ENCODE measurements around the gene CCDC106.

CCDC106 gene

GRCh38 chr19:55640043-55640576 lies 7.9 kb upstream of the CCDC106 start:
- peaks cover 28% of the 10 kb centered on the region for H3K79me2 ChIP-seq (ENCODE audit: control insufficient read depth, insufficient read depth, low read length)
- DNase-seq: peak; percentile 59
- H3K36me3 ChIP-seq (ENCODE audit: control insufficient read depth, insufficient read depth, low read length): peaks cover 6% of the 10 kb centered on the region
- H3K79me1 ChIP-seq (ENCODE audit: low read length): peaks cover 21% of the 10 kb centered on the region
- no peak overlapping the region for H2BK120ac ChIP-seq (ENCODE audit: low read depth, low read length)
- no peak overlapping the region for H2BK15ac ChIP-seq (replicated peaks; ENCODE audit: low read depth)
- H3K23ac ChIP-seq (ENCODE audit: low read length): no peak overlapping the region
- H3K4me2 ChIP-seq (ENCODE audit: low read length): peak overlapping the region; percentile 52
- no peak overlapping the region for H3K18ac ChIP-seq (ENCODE audit: low read length)
- H3K4me1 ChIP-seq (ENCODE audit: control insufficient read depth, low read depth, low read length): peaks cover 8% of the 10 kb centered on the region
- H3K4ac ChIP-seq (ENCODE audit: low read depth, low read length): peak overlapping the region; percentile 49
- H2BK5ac ChIP-seq (ENCODE audit: low read length): no peak overlapping the region
- H3K27me3 ChIP-seq (ENCODE audit: insufficient read depth, low read length, poor library complexity): no peaks in the 10 kb centered on the region
- H3K27ac ChIP-seq (ENCODE audit: low read depth, low read length): peak overlapping the region; percentile 39
- peak overlapping the region; percentile 81 for H3K9ac ChIP-seq (ENCODE audit: low read length)
- no peak overlapping the region for H3K4me3 ChIP-seq (ENCODE audit: low read length)
- H4K8ac ChIP-seq (ENCODE audit: low read depth, low read length): no peak overlapping the region
- peak overlapping the region; percentile 74 for H2AK5ac ChIP-seq (ENCODE audit: low read length)
- peak overlapping the region; percentile 95 for H3K56ac ChIP-seq (ENCODE audit: low read length)
- no CpG with 5 or more reads among the region's 38 CpGs for WGBS (ENCODE audit: extremely low coverage, insufficient coverage, low lambda C conversion rate)
- H4K5ac ChIP-seq (ENCODE audit: low read length): no peak overlapping the region

DNA sequence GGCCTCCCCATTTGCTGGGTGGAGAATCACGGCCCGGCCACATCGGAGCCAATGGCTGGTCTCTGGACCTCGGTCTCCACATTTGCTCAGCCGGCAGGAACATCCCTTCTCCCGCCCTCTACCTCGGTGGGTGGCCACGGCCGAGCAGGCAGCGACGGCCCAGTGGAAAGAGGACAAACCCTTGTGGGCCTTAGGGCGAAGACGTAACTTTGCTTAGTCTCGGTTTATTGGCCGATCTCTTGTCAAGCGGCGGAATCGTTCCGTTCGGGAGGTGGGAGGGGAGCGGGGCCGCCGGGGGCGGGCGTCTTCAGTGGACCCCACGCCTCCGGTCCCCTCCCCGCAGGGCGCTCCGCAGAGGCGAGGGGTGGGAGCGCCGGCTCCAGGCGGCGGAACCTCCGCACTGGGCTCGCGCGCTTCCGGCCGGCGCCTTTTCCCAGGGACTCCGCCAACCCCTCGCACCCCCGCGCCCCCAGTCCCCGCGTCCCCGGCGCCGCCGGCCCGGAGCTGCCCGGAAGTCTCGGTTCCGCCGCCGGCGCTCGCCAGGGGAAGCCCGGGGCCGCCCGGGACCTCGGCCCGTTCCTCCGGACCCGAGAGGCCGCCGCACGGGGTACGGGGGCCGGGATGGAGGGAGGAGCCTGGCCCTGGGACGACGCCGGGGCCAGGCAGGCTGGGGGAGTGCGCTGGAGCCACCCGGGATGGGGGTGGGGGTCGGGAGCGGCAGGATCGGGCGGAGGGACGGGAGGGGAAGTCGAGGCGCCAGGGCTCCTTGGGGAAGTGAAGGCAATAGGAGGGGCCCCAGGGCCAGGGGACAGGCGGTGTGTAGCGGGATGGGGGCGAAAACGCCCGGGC lies 7.2 kb upstream of the CCDC106 start, which contains the start of gene ZNF580:
TSS of gene ZNF580 (plus strand) at position 426 of the 849 bp plus-strand sequence. CDS start 1,507 bp downstream, outside the sequence.
- peak within 1 kb of the TSS; percentile 95 for H3K56ac ChIP-seq (ENCODE audit: low read length)
- peak within 1 kb of the TSS; percentile 85 for H3K27ac ChIP-seq (ENCODE audit: low read depth, low read length)
- no peak within 1 kb of the TSS for H4K8ac ChIP-seq (ENCODE audit: low read depth, low read length)
- peak; percentile 82 for DNase-seq
- H3K4me2 ChIP-seq (ENCODE audit: low read length): peak within 1 kb of the TSS; percentile 85
- peaks cover 7% of the 10 kb centered on the region for H3K36me3 ChIP-seq (ENCODE audit: control insufficient read depth, insufficient read depth, low read length)
- no peak within 1 kb of the TSS for H3K23ac ChIP-seq (ENCODE audit: low read length)
- peak within 1 kb of the TSS; percentile 74 for H3K4me3 ChIP-seq (ENCODE audit: low read length)
- H3K79me2 ChIP-seq (ENCODE audit: control insufficient read depth, insufficient read depth, low read length): peaks cover 27% of the 10 kb centered on the region
- H3K79me1 ChIP-seq (ENCODE audit: low read length): peaks cover 19% of the 10 kb centered on the region
- WGBS (ENCODE audit: extremely low coverage, insufficient coverage, low lambda C conversion rate): no CpG with 5 or more reads among the region's 89 CpGs
- H3K9ac ChIP-seq (ENCODE audit: low read length): peak within 1 kb of the TSS; percentile 99
- peak within 1 kb of the TSS; percentile 95 for H3K18ac ChIP-seq (ENCODE audit: low read length)
- no peak within 1 kb of the TSS for H2BK15ac ChIP-seq (replicated peaks; ENCODE audit: low read depth)
- peaks cover 4% of the 10 kb centered on the region for H3K4me1 ChIP-seq (ENCODE audit: control insufficient read depth, low read depth, low read length)
- no peaks in the 10 kb centered on the region for H3K27me3 ChIP-seq (ENCODE audit: insufficient read depth, low read length, poor library complexity)
- peak within 1 kb of the TSS; percentile 16 for H2BK5ac ChIP-seq (ENCODE audit: low read length)
- H2BK120ac ChIP-seq (ENCODE audit: low read depth, low read length): no peak within 1 kb of the TSS
- peak within 1 kb of the TSS; percentile 89 for H3K4ac ChIP-seq (ENCODE audit: low read depth, low read length)
- peak within 1 kb of the TSS; percentile 92 for H2AK5ac ChIP-seq (ENCODE audit: low read length)
- H4K5ac ChIP-seq (ENCODE audit: low read length): no peak within 1 kb of the TSS

GRCh38 chr19:55641426-55642152 lies 6.4 kb upstream of the CCDC106 start:
- Histone ChIP-seq H2BK15ac (replicated peaks; ENCODE audit: low read depth) (no peak overlapping the region), H3K4ac (ENCODE audit: low read depth, low read length) (peak overlapping the region; percentile 89), H3K23ac (ENCODE audit: low read length) (no peak overlapping the region), H3K4me2 (ENCODE audit: low read length) (peak overlapping the region; percentile 96), H4K8ac (ENCODE audit: low read depth, low read length) (no peak overlapping the region), H4K5ac (ENCODE audit: low read length) (no peak overlapping the region), H2BK120ac (ENCODE audit: low read depth, low read length) (no peak overlapping the region), H3K4me1 (ENCODE audit: control insufficient read depth, low read depth, low read length) (peaks cover 2% of the 10 kb centered on the region), H3K79me1 (ENCODE audit: low read length) (peaks cover 13% of the 10 kb centered on the region), H3K18ac (ENCODE audit: low read length) (peak overlapping the region; percentile 95), H3K27me3 (ENCODE audit: insufficient read depth, low read length, poor library complexity) (no peaks in the 10 kb centered on the region), H3K27ac (ENCODE audit: low read depth, low read length) (peak overlapping the region; percentile 85), H3K36me3 (ENCODE audit: control insufficient read depth, insufficient read depth, low read length) (peaks cover 7% of the 10 kb centered on the region), H2AK5ac (ENCODE audit: low read length) (peak overlapping the region; percentile 92), H3K79me2 (ENCODE audit: control insufficient read depth, insufficient read depth, low read length) (peaks cover 22% of the 10 kb centered on the region), H2BK5ac (ENCODE audit: low read length) (peak overlapping the region; percentile 16), H3K56ac (ENCODE audit: low read length) (peak overlapping the region; percentile 95), H3K4me3 (ENCODE audit: low read length) (peak overlapping the region; percentile 74), H3K9ac (ENCODE audit: low read length) (peak overlapping the region; percentile 99)
- DNase-seq: peak; percentile 48
- no CpG with 5 or more reads among the region's 25 CpGs for WGBS (ENCODE audit: extremely low coverage, insufficient coverage, low lambda C conversion rate)

DNA sequence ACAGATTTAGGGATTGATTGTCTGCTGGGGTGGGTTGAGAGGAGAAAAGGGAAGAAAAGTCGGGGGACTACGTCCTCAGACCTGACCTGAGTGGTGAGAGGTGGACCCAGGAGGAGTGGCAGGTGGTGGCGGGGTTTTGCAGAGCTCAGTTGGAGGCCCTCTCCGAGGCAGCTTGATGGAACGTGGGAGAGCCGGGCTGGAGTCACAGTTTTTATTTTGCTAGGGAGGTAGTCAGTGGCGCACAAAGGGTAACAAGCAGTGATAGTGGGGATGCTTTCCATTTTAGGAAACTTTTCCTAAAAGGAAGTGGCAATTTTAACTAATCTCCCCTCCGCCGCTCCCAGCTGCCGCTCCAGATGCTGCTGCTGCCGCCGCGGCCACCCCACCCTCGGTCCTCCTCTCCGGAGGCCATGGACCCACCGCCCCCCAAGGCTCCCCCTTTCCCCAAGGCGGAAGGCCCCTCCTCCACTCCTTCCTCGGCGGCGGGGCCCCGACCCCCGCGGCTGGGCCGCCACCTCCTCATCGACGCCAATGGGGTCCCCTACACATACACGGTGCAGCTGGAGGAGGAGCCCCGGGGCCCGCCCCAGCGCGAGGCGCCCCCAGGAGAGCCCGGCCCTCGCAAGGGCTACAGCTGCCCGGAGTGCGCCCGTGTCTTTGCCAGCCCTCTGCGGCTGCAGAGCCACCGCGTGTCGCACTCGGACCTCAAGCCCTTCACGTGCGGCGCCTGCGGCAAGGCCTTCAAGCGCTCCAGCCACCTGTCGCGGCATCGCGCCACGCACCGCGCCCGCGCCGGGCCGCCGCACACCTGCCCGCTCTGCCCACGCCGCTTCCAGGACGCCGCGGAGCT lies 5.6 kb upstream of the CCDC106 start:
- H3K4me1 ChIP-seq (ENCODE audit: control insufficient read depth, low read depth, low read length): peaks cover 2% of the 10 kb centered on the region
- H3K18ac ChIP-seq (ENCODE audit: low read length): peak overlapping the region; percentile 95
- H2BK120ac ChIP-seq (ENCODE audit: low read depth, low read length): no peak overlapping the region
- peak overlapping the region; percentile 96 for H3K4me2 ChIP-seq (ENCODE audit: low read length)
- H3K56ac ChIP-seq (ENCODE audit: low read length): peak overlapping the region; percentile 95
- peaks cover 11% of the 10 kb centered on the region for H3K79me1 ChIP-seq (ENCODE audit: low read length)
- H3K4me3 ChIP-seq (ENCODE audit: low read length): peak overlapping the region; percentile 49
- H3K4ac ChIP-seq (ENCODE audit: low read depth, low read length): peak overlapping the region; percentile 41
- WGBS (ENCODE audit: extremely low coverage, insufficient coverage, low lambda C conversion rate): no CpG with 5 or more reads among the region's 65 CpGs
- H3K36me3 ChIP-seq (ENCODE audit: control insufficient read depth, insufficient read depth, low read length): peaks cover 7% of the 10 kb centered on the region
- H2AK5ac ChIP-seq (ENCODE audit: low read length): no peak overlapping the region
- DNase-seq: peak; percentile 48
- H3K79me2 ChIP-seq (ENCODE audit: control insufficient read depth, insufficient read depth, low read length): peaks cover 22% of the 10 kb centered on the region
- peak overlapping the region; percentile 36 for H3K27ac ChIP-seq (ENCODE audit: low read depth, low read length)
- no peak overlapping the region for H2BK5ac ChIP-seq (ENCODE audit: low read length)
- no peaks in the 10 kb centered on the region for H3K27me3 ChIP-seq (ENCODE audit: insufficient read depth, low read length, poor library complexity)
- no peak overlapping the region for H2BK15ac ChIP-seq (replicated peaks; ENCODE audit: low read depth)
- H4K8ac ChIP-seq (ENCODE audit: low read depth, low read length): peak overlapping the region; percentile 69
- H3K9ac ChIP-seq (ENCODE audit: low read length): peak overlapping the region; percentile 99
- H4K5ac ChIP-seq (ENCODE audit: low read length): no peak overlapping the region
- H3K23ac ChIP-seq (ENCODE audit: low read length): peak overlapping the region; percentile 7

Measured in mesendoderm (in vitro differentiated cells).